GM15510 (cell line): Measurements from ENCODE around the gene PTK7.

Source experiments
- POLR2A ChIP-seq: IDR thresholded peaks from 3 replicates; pipeline ENCODE4 v1.6.1; 2011; ENCODE audit warnings: borderline replicate concordance; ENCODE audit not compliant: insufficient read length; ENCODE audit errors: extremely low read depth

The PTK7 gene

GRCh38 chr6:43205849-43206248 is 129.7 kb downstream of the PTK7 start:
- no peak for TF ChIP-seq POLR2A

GRCh38 chr6:43207286-43207685 is 131.2 kb downstream of the PTK7 start:
- TF ChIP-seq POLR2A, result no peak
